GM19395 (cell line): ENCODE data around the gene ARSJ.

Experiments used
- ATAC-seq: cut with Tn5 transposase; IDR thresholded peaks from one replicate; pipeline ENCODE4 v1.9.1; 2021; ENCODE audit warnings: mild to moderate bottlenecking, moderate library complexity; ENCODE audit not compliant: unreplicated experiment

The ARSJ gene

DNA sequence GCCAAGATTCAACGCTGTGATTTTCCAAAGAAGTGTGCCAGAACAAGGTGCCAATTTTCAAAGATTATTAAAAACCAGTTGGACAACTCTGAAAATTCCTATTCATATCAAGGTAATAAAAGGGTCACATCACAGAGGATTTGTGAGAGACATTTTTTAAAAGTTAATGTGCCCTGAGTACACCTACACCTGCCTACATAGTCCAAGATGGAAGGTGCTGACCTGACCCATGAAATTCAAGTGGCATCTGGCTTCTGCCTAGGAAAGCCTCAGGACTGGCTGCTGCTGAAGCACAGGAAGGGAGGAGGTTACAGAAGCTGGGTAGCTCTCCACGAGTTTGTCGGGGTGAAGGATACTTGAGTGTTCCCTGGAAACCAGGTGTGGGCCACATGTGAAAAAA lies 11.4 kb upstream of the ARSJ start:
- no peak for ATAC-seq

DNA sequence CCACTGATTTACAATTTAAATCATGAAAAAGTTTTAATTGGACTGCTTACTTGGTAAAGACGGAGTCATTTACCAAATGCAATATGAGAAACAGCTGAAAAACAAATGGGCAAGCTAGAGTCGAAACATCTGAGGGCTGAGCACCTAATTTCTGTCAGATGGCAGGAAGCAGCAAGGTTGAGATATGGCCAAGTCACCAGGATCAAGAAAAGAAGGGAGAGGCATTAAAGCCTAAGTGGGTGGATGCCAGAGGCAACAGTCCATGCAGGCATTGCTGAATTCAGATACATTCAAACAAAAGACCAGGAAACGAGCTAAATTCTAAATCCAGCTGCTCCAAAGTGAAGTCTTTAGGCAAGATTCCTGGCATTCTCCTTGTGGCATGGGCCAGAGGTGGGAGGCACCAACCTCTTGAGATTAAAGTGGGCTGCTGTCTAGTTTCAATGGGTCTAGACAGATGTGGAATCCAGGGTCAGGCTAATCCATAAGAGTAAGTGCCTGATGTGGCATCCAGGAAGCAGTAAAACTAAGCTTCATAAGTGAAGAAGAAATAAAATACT lies 8.0 kb upstream of the ARSJ start:
- no peak for ATAC-seq

DNA sequence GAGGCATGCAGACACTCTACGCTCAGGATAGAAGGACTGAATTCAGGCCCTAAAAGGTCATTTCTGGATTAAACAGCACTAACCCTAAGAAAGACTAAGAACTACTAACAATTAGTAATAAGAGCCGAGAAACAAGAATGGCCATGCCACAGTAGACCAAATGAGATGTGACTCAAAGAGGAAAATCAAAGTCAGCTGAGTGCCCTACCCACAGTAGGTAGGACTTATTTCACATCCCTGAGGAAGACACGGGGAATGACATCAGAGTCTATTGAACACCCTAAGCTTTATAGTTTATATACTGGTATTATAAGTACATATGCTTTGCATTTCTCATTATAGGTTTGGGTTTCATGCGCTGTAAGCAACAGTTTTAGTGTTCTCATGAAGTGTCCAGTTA lies 2.7 kb upstream of the ARSJ start:
- no peak for ATAC-seq

DNA sequence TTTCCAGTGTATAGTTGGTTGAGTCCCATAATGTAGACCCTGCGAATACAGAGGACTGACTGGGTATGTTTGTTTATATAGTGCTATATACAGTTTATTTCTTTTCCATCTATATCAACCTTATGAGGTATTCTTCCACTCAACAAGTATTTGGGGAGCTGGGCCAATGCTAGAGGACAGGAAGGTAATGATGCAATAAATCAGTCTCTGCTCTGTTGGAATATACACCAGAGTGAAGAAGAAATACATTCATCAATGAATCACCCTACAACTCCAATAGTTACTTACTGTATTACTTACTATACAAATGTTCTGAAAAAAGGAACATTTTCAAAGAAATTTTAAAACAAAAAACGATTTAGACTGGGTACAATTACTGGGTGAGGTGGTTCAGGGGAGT lies 2.1 kb upstream of the ARSJ start:
- ATAC-seq: no peak

DNA sequence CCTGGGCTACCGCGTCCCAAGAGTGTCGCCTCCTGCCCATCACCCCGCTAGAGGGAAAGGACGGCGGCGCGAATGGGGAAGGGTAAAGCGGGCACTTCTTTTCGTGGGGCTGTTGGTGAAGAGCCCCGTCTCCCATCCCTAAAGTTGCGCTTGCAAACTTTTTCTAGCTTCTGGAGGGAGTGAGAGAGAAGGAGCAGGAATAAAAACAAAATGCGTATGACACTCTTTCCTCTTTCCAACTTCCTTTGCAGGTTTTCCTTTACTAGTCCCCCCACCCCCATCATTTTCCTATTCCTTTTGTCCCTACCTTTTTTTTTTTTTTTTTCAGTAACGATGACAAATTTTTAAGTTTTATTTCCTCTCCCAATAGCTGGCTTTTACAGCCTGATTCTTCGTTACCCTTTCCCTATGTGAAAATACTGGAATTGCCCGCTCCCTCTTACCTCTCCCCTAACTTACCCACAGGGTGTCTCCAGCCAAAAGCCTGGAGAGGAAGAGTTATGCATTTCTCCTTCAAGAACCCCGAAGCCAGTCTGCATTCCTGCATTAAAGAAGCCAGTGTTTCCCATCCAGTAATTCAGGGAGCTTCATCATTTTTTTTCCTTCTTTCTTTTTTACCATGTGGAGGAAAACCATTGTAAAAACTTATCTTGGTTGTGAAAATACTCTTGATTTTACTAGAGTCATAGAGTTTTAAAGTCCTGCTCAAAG lies 613 bp upstream of the ARSJ start:
- ATAC-seq: no peak

DNA sequence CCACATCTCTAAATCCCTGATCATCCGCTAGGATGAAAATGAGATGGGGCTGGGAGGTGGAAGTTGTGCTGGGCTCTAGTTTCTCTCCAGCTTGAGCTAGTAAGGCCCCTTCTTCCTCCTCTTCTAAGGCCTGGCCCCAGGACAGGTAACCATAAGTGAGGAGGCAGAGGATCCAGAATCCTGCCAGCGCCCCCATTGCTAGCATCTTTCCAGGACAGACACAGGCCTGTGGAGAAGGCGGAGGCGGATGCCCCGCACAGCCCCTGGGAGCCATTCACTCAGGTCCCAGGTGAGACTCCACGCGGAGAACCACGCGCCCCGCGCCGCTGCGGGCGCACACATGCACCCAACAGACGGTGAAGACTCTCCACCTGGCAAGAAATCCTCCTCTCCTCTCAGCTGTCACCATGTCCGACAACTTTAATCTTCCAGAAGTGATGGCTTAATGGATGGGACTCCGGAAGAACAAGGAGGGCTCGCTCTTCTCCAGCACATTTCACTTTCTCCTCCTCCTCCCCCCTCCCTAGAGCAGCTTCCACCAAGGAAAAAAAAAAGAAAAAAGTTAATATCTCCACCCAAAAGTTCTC lies 793 bp downstream of the ARSJ start:
- ATAC-seq: no peak

DNA sequence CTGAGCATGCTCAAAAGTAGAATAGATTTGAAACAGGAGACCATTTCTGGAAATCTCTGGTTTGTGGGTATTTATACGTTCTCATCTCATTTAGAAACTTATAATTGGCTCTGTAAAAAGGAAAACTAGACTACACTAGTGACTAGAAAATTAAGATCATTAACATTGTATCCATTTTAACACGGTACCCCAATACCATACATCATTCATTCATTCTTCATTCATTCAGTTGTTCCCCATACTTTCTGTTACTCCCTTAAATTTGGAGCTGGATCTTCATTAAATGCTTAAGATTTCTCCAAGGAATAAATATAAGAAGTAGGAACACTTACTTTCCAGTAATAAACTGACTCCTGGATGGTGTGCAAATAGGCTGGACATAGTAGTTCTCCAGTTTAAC lies 1.3 kb downstream of the ARSJ start:
- ATAC-seq: no peak

DNA sequence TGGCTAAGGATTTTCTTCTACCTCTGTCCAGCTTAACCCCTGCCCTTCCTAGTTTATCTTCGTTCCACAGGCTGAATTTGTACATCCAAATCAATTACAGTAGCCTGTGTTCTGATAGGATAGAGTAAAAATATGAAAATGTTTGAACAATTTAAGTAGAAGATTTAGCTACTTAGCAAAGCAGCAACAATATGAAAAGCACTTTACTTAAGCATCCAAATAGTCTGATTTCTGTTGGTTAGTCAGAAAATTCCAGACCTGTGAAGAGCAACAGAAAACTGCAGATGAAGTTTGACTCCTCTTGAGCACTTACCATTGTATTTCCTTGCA lies 2.0 kb downstream of the ARSJ start:
- ATAC-seq: no peak

DNA sequence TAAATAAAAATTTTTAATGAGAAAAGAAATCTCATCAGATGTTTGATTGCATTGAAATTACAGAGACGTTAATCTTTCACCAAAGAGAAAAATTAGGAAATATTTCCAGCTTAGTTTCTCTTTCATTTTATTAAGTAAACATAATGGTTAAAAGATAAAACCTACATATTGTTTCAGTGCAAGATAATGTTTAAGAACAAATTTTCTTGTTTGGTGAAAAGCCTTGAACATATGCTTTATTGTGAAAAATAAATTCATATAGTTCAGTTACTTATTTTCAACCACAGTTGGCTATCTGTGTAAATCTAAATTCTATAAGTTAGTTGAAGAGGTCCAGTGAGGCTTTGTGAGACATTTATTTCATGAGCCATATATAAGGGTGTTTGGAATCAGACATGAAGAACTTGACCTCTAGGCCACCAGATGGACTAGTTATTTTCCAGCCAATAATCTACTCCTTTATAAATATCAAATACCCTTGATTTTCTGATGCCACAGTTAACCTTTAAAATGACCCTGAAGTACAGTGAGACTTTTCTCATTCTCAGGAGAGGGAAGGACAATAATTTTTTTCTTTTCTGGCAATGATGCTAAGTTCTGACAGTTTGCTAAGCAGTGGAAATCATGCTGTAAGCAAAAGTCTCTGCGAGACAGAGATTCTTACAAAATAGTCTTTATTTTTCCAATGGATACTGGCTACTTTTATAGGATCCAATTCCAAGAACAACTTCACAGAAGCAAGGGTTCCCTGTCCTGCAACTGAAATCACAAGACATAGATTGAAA lies 2.5 kb downstream of the ARSJ start:
- ATAC-seq: no peak

DNA sequence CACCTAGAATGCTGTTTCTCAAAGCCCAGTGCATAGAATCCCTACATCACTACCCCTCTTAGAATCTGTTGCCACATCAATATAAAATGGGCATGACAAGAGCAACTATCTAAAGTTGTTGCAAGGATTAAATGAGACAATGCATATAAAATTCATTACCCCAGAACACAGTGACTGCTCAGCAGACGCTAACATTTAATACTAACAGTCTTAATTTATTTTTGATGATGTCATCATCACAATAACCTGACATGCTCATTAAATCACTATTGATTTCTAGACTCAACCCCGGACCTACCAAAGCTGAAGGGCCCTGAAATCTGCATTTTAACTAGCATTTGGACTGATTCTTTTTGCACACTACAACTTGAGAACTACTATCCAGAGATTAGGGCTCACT lies 3.9 kb downstream of the ARSJ start:
- ATAC-seq: no peak

DNA sequence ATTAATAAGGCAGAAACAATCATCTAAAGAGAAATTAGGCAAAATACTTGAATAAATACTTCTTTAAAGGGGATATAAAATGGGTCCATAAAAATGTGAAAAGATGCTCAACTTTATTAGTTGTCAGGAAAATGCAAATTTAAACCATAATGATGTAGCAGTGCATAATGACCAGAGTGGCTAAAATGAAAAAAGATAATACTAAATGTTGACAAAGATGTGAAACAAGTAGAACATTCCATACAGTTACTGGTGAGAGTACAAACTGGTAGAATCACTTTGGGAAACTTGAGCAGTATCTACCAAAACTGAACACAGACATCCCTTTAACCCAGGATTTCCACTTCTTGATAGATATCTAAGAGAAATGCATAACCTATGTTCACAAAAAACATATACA lies 5.0 kb downstream of the ARSJ start:
- no peak for ATAC-seq

DNA sequence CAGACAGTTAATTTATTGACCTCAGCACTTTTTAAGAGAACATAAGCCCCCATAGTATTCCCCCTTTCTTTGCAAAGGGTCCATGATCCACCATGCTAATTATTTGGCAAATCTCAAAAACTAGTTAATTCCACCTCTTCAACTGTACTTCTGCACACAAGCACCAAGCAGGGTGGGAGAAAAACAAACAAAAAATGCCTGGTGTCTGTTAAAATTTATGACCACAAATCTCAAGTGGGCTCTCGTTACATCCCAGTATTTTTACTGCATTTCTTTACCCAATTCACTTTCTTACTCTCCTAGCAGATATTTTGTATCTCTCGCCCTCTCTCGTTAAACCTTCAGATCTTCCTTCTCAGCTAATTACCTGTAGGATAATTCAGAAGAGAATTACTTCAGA lies 6.1 kb downstream of the ARSJ start:
- no peak for ATAC-seq

DNA sequence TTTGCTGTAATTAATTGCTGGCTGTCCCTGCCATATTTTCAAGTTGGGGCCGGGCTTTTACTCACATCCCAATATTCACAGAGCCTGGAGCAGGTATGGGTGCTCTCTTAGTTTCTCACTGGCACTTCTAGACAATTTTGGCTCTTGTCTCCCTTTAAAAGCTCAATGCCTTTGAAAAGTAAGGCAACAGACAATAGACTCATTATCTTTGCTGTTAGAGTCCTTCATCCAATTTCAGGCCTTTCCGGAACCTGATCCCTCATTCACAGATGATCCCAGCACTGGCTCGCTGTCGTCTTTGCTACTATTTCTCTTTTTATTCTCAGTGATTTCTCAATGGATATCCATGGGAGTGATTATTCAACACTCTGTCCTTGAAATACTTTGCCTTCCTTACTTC lies 6.7 kb downstream of the ARSJ start:
- ATAC-seq: no peak

DNA sequence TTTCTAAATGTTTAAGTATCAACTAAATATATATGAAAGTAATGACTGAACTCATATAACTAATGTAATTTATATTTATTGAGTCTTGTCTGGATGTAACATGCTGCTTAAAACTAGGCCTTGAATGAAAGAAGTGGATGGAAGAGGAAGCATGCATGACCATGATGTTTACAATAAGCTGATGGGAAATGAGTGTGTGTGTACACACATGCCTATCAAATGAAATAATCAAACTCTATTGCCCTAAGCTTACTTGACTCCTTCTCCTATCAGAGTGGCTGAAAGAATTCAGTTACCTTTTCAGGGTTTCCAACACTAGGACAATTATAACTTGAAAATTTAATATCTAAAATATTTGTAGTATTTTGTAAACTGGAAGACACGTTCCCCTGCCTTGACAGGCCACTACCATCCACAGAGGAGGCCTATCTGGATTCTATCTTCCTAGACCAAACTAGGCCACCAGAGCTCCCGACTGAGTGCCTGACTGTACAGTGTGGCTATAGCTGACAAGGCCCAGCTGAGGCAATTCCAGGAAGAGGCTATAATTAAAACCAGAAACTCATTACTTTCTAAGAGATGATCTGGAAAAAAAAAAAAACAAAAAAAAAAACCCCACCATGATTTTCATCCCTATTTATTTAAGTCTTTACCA lies 7.6 kb downstream of the ARSJ start:
- ATAC-seq: no peak

DNA sequence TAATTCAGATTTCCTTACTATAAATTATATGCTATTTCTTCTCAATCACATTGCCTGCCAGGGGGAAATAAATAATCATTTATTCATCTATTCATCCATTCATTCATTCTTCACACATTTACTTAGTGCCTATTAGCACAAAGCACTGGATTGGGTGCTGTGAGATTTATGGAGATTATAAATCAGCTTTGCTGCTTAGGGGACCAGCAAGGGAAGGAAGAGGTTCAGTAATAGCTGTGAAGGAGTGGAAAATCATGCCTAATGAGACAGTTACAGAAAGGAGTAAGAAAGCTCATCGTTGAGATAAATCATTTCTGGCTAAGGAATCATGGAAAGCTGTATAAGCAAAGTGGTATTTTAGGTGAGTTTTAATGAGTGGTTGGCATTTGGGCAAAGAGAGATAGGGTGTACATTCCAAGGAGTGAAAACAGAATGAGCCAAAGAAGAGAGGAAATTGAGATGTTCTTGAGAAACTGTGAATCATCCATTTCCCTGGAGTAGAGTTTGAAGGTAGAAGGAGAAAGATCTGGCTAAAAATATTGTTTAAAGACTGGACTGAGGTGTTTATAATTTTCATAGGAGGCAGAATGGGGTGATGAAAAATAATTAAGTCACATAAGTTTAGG lies 9.6 kb downstream of the ARSJ start:
- no peak for ATAC-seq

DNA sequence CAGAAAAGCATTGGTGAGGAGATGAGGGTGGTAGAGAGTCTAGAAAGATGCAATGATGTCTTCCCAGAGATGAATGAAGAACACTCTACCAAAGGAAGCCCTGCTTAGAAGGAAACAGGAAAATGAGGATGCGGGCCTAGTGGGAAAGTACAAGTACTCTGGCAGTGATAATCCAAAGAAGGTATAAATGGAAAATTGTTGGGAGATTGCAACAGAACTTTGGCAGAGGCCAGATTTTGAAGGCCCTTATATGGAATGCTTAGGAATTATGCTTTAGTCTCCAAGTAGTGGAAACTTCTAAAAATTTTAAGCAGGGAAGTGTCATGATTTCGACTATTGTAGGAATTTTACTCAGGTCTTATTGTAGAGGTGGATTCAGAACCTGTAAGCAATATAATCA lies 11.0 kb downstream of the ARSJ start:
- ATAC-seq: no peak

DNA sequence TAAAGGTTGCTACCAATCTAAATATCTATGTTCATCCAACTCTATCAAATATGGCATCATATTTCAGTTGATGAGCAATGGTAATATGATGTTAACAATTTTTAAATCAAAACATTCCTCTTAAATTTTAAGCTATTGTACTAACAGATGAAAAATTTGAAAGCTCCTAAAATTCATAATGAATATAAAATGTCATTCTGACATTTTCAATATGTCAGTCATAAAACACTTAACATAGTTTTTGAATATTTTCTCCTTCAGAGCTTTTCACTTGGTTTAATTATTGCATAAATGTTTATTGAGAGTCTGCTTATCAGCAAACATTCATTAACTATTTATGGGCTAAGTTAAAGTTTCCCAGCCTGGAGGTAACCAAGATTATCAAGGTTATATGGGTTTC lies 11.8 kb downstream of the ARSJ start:
- ATAC-seq: no peak

DNA sequence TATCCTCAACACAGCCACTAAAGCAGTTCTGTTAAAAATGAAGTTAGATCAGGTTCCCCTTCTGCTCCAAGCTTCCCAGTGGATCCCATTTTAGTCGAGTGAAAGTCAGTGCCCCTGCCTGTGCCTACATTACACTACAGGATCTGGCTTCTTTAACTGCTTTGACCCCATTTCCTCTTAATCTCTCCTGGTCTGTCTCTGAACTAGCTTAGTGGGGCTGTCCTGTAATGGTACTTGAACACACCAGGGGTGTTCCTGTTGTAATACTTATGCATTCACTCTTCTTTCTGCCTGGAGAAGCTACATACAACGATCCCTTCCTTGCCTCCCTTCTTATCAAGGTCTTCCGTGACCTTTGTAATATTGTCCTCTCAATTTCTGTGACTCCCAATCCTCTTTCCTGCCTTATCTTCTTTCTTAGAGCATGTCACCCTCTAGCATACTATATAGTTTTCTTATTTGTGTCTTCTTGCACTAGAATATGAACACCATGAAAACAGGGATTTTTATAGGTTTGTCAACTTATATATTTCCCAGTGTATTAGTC lies 16.7 kb downstream of the ARSJ start:
- no peak for ATAC-seq

DNA sequence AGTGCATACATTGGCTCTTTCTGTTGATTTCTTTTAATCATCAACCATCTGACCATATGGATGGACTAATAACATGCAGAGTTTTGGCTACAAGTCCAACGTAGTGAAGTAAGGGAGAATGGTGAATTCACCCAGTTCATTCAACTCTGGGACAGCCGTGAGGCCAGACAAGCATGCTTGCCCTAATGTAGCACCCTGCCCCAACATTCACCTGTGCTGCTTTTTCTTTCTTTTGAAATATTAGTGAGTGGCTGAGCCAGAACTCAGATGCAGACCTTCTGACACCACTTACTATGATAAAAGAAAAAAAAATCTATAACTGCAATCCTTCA lies 17.5 kb downstream of the ARSJ start:
- ATAC-seq: no peak

DNA sequence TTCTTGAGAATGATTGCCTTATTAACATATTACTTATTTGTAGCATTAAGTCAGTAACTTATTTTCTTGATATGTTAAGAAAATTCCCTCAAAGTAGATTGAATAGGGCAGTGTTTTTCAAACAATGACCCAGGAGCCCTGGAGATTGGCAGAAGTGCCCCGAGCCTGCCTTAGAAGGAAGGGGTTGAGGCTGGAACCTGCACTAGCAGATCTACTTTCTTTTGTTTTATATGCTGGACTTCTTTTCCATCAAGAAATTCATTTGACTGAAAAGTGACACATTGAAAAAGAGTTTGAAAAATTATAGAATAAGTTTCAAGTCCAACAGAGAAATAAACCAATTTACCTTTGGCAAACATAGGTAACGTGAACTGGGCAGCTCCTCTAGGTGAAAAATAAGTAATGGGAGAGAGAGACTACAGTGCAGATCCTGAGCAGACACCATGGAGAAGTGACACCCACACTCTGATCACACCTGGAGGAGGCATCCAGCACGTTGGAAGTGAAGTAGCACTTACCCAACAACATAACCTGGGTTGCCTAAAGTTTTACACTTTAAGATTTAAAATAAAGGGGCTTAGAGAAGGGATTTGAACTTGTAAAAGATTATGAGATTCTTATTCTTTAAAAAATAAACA lies 18.6 kb downstream of the ARSJ start:
- ATAC-seq: no peak

DNA sequence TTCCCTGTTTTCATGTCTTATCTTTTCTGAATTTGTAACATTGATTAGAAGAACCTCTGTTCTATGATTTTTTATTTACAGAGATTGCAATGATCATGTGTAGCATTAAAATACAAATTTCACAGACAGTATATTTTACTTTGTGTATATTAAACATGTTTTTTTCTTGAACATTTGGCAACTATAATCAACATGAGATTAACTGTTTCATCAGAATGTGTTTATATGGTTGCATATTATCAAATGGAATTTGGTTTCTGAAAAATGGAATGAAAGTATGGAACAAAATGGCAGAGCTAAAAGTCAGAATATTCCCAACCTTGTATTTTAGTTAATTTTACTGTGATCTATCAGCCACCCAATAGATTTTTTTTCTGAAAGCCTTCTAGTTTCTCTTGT lies 19.9 kb downstream of the ARSJ start:
- no peak for ATAC-seq
